ENCODE results near the gene C11orf16. TPM values are rescaled to one million over a fixed set of nuclear protein-coding genes. Genes with fewer than 3 reads are reported as not detected.
A peak's percentile ranks its signal among the peaks of the same experiment; 100 is the strongest.

The C11orf16 gene
- polyA plus RNA-seq, 3 donors: not detected

GRCh38 chr11:8908099-8908498 is 24.6 kb downstream of the C11orf16 start:
- intact Hi-C loops (cut with micrococcal nuclease): no loop called here
- Mint-ChIP-seq H3K9me3 (peaks cover 0 to 3% (median 0%) of the 10 kb centered on the region in 7 donors), H3K27me3 (ENCODE audit: low read depth in 3 of 3) (peaks cover 4 to 19% (median 14%) of the 10 kb centered on the region in 3 donors), H3K27ac (no peak overlapping the region), H3K4me1 (peaks cover 36% of the 10 kb centered on the region), H3K4me3 (no peak overlapping the region), H3K36me3 (no peaks in the 10 kb centered on the region)
- Histone ChIP-seq H3K4me3 (replicated peaks in 1 of 3; ENCODE audit: low read depth in 2 of 3, low read length in 3 of 3) (no peak overlapping the region), H3K27ac (ENCODE audit: low read depth in 1 of 2, low read length in 2 of 2) (no peak overlapping the region), H3K79me2 (ENCODE audit: insufficient read depth, low read length) (peaks cover 3% of the 10 kb centered on the region), H3K9ac (ENCODE audit: insufficient read depth, low read length, poor library complexity, severe bottlenecking) (no peak overlapping the region), H3K4me2 (replicated peaks; ENCODE audit: extremely low read depth, low read length, poor library complexity, severe bottlenecking) (no peak overlapping the region), H4K20me1 (ENCODE audit: insufficient read depth, low read length) (no peaks in the 10 kb centered on the region), H3K4me1 (ENCODE audit: control insufficient read depth in 1 of 2, insufficient read depth in 2 of 2, low read length in 2 of 2) (peaks cover 13 to 28% of the 10 kb centered on the region in 2 donors), H3K9me3 (replicated peaks in 1 of 2; ENCODE audit: control insufficient read depth in 1 of 2, insufficient read depth in 1 of 2, low read length in 2 of 2) (no peaks in the 10 kb centered on the region), H3K27me3 (ENCODE audit: control insufficient read depth in 2 of 2, insufficient read depth in 2 of 2, low read length in 2 of 2) (peaks cover 0 to 3% of the 10 kb centered on the region in 2 donors), H3K36me3 (replicated peaks in 1 of 2; ENCODE audit: control insufficient read depth in 1 of 2, insufficient read depth in 2 of 2, low read length in 2 of 2) (no peaks in the 10 kb centered on the region), H2AFZ (ENCODE audit: insufficient read depth, low read depth, low read length, poor library complexity, severe bottlenecking) (no peak overlapping the region)
- DNase-seq: no peak
- TF ChIP-seq CTCF (IDR thresholded peaks at IDR 0.05): no peak

- H3K27me3 Mint-ChIP-seq (ENCODE audit: low read depth in 3 of 3): peaks cover 4 to 19% (median 14%) of the 10 kb centered on the region in 3 donors
- Histone ChIP-seq H3K27ac (ENCODE audit: low read depth in 1 of 2, low read length in 2 of 2) (no peak overlapping the region), H3K79me2 (ENCODE audit: insufficient read depth, low read length) (no peaks in the 10 kb centered on the region), H3K36me3 (replicated peaks in 1 of 2; ENCODE audit: control insufficient read depth in 1 of 2, insufficient read depth in 2 of 2, low read length in 2 of 2) (no peaks in the 10 kb centered on the region), H3K27me3 (ENCODE audit: control insufficient read depth in 2 of 2, insufficient read depth in 2 of 2, low read length in 2 of 2) (peaks cover 0 to 3% of the 10 kb centered on the region in 2 donors), H3K4me2 (replicated peaks; ENCODE audit: extremely low read depth, low read length, poor library complexity, severe bottlenecking) (no peak overlapping the region), H3K9ac (ENCODE audit: insufficient read depth, low read length, poor library complexity, severe bottlenecking) (no peak overlapping the region), H3K4me1 (ENCODE audit: control insufficient read depth in 1 of 2, insufficient read depth in 2 of 2, low read length in 2 of 2) (peaks cover 11 to 24% of the 10 kb centered on the region in 2 donors), H2AFZ (ENCODE audit: insufficient read depth, low read depth, low read length, poor library complexity, severe bottlenecking) (no peak overlapping the region), H3K9me3 (replicated peaks in 1 of 2; ENCODE audit: control insufficient read depth in 1 of 2, insufficient read depth in 1 of 2, low read length in 2 of 2) (no peaks in the 10 kb centered on the region), H4K20me1 (ENCODE audit: insufficient read depth, low read length) (no peaks in the 10 kb centered on the region), H3K4me3 (replicated peaks in 1 of 3; ENCODE audit: low read depth in 2 of 3, low read length in 3 of 3) (no peak overlapping the region)
- intact Hi-C loops (cut with micrococcal nuclease): no loop called here
- peaks cover 0 to 6% (median 0%) of the 10 kb centered on the region in 7 donors for H3K9me3 Mint-ChIP-seq
- peak overlapping the region in 1 of 2 donors; percentile 31 for H3K4me3 Mint-ChIP-seq
- no peak for TF ChIP-seq CTCF (IDR thresholded peaks at IDR 0.05)
- peaks cover 32% of the 10 kb centered on the region for H3K4me1 Mint-ChIP-seq
- no peak overlapping the region for H3K27ac Mint-ChIP-seq
- WGBS (ENCODE audit: insufficient coverage): no CpG with 5 or more reads among the region's 1 CpG
- no peak for DNase-seq
- no peaks in the 10 kb centered on the region for H3K36me3 Mint-ChIP-seq
Observed at GRCh38 chr11:8907116-8907515, 25.6 kb downstream of the C11orf16 start.
